ENCODE results near the gene SPRYD4.
"Not testable (repeated sequence)": the region's sequence is repeated elsewhere in the genome, so short reads cannot be mapped to it uniquely, and the experiment has no call there.

SPRYD4 gene

GRCh38 chr12:56476972-56477432 lies 8.6 kb downstream of the SPRYD4 start:
- no peak for DNase-seq (ENCODE audit: low read depth)

- DNase-seq (ENCODE audit: low read depth), result no peak
Measured at GRCh38 chr12:56477521-56478225, 9.3 kb downstream of the SPRYD4 start.

GRCh38 chr12:56479625-56480024 lies 11.2 kb downstream of the SPRYD4 start:
- DNase-seq (ENCODE audit: low read depth), result no peak

GRCh38 chr12:56484566-56484965 lies 16.2 kb downstream of the SPRYD4 start:
- no peak for DNase-seq (ENCODE audit: low read depth)

- no peak for DNase-seq (ENCODE audit: low read depth)
Measured at GRCh38 chr12:56486694-56487093, 18.3 kb downstream of the SPRYD4 start.

GRCh38 chr12:56487448-56488040 lies 19.2 kb downstream of the SPRYD4 start:
- DNase-seq (ENCODE audit: low read depth), result no peak

GRCh38 chr12:56488041-56488955 lies 19.9 kb downstream of the SPRYD4 start, which contains the start of gene GLS2:
Gene GLS2 (minus strand): TSS chr12:56488161. CDS start chr12:56488118, 43 bp downstream.
- peak; percentile 58 for DNase-seq (ENCODE audit: low read depth)

GRCh38 chr12:56490360-56490759 lies 22.0 kb downstream of the SPRYD4 start:
- no peak for DNase-seq (ENCODE audit: low read depth)

GRCh38 chr12:56493409-56494105 lies 25.2 kb downstream of the SPRYD4 start:
- DNase-seq (ENCODE audit: low read depth), result not testable (repeated sequence)

GRCh38 chr12:56494106-56494415 lies 25.7 kb downstream of the SPRYD4 start:
- DNase-seq (ENCODE audit: low read depth), result not testable (repeated sequence)

- DNase-seq (ENCODE audit: low read depth), result not testable (repeated sequence)
Measured at GRCh38 chr12:56494481-56494880, 26.1 kb downstream of the SPRYD4 start.

- peak; percentile 59 for DNase-seq (ENCODE audit: low read depth)
Measured at GRCh38 chr12:56496704-56497103, 28.3 kb downstream of the SPRYD4 start.

GRCh38 chr12:56498126-56498902 lies 29.9 kb downstream of the SPRYD4 start:
- not testable (repeated sequence) for DNase-seq (ENCODE audit: low read depth)

GRCh38 chr12:56499452-56499851 lies 31.1 kb downstream of the SPRYD4 start:
- DNase-seq (ENCODE audit: low read depth), result not testable (repeated sequence)

GRCh38 chr12:56499879-56500278 lies 31.5 kb downstream of the SPRYD4 start:
- DNase-seq (ENCODE audit: low read depth), result not testable (repeated sequence)

GRCh38 chr12:56510786-56511185 lies 42.4 kb downstream of the SPRYD4 start:
- DNase-seq (ENCODE audit: low read depth), result no peak

GRCh38 chr12:56514014-56514318 lies 45.6 kb downstream of the SPRYD4 start:
- DNase-seq (ENCODE audit: low read depth), result not testable (repeated sequence)

GRCh38 chr12:56517854-56518253 lies 49.5 kb downstream of the SPRYD4 start:
- DNase-seq (ENCODE audit: low read depth), result no peak

GRCh38 chr12:56518570-56518969 lies 50.2 kb downstream of the SPRYD4 start:
- no peak for DNase-seq (ENCODE audit: low read depth)

GRCh38 chr12:56520048-56520447 lies 51.7 kb downstream of the SPRYD4 start:
- no peak for DNase-seq (ENCODE audit: low read depth)

- DNase-seq (ENCODE audit: low read depth), result no peak
Measured at GRCh38 chr12:56520506-56520905, 52.1 kb downstream of the SPRYD4 start.
